ENCODE data around the gene SLC12A7. TPM values are rescaled to one million over a fixed set of nuclear protein-coding genes. Genes with fewer than 3 reads are reported as not detected.

Gene SLC12A7
- total RNA-seq, 2 experiments from 2014 or later: 32.6 to 34.2 TPM

GRCh38 chr5:1056611-1057484 is 55.0 kb downstream of the SLC12A7 start:
- CTCF ChIA-PET: no interaction called here
- Mint-ChIP-seq H3K9me3 (no peaks in the 10 kb centered on the region), H3K4me1 (no peaks in the 10 kb centered on the region), H3K36me3 (ENCODE audit: low read depth) (no peaks in the 10 kb centered on the region), H3K4me3 (no peak overlapping the region), H3K27ac (no peak overlapping the region), H3K27me3 (no peaks in the 10 kb centered on the region)
- POLR2A ChIA-PET: no interaction called here
- DNase-seq: no peak

GRCh38 chr5:1055896-1056610 is 55.8 kb downstream of the SLC12A7 start:
- ChIA-PET CTCF (no interaction called here), POLR2A (no interaction called here)
- no peak for DNase-seq
- H3K9me3 Mint-ChIP-seq: no peaks in the 10 kb centered on the region
- H3K27me3 Mint-ChIP-seq: no peaks in the 10 kb centered on the region
- no peak overlapping the region for H3K27ac Mint-ChIP-seq
- H3K4me1 Mint-ChIP-seq: no peaks in the 10 kb centered on the region
- H3K4me3 Mint-ChIP-seq: no peak overlapping the region
- H3K36me3 Mint-ChIP-seq (ENCODE audit: low read depth): no peaks in the 10 kb centered on the region

- DNase-seq: no peak
- H3K9me3 Mint-ChIP-seq: no peaks in the 10 kb centered on the region
- POLR2A ChIA-PET: no interaction called here
- H3K4me3 Mint-ChIP-seq: no peak overlapping the region
- H3K27ac Mint-ChIP-seq: peak overlapping the region; percentile 29
- no peaks in the 10 kb centered on the region for H3K36me3 Mint-ChIP-seq (ENCODE audit: low read depth)
- CTCF ChIA-PET: no interaction called here
- H3K4me1 Mint-ChIP-seq: no peaks in the 10 kb centered on the region
- H3K27me3 Mint-ChIP-seq: no peaks in the 10 kb centered on the region
Observed at GRCh38 chr5:1054799-1055775, 56.8 kb downstream of the SLC12A7 start.

GRCh38 chr5:1054018-1054798 is 57.7 kb downstream of the SLC12A7 start:
- DNase-seq: no peak
- H3K27me3 Mint-ChIP-seq: no peaks in the 10 kb centered on the region
- POLR2A ChIA-PET: no interaction called here
- H3K9me3 Mint-ChIP-seq: no peaks in the 10 kb centered on the region
- no peak overlapping the region for H3K27ac Mint-ChIP-seq
- no peak overlapping the region for H3K4me3 Mint-ChIP-seq
- no peaks in the 10 kb centered on the region for H3K4me1 Mint-ChIP-seq
- no peaks in the 10 kb centered on the region for H3K36me3 Mint-ChIP-seq (ENCODE audit: low read depth)
- CTCF ChIA-PET: interaction anchor here (0.9 to 1.6 kb wide), 3 partner anchors 85 to 87 kb away, joined by 3 to 4 read pairs (median 3); no protein-coding TSS in a partner anchor

GRCh38 chr5:1053391-1054017 is 58.4 kb downstream of the SLC12A7 start:
- ChIA-PET POLR2A (no interaction called here), CTCF (interaction anchor here (0.9 to 1.6 kb wide), 3 partner anchors 86 to 88 kb away, joined by 3 to 4 read pairs (median 3); no protein-coding TSS in a partner anchor)
- Mint-ChIP-seq H3K4me1 (no peaks in the 10 kb centered on the region), H3K27me3 (no peaks in the 10 kb centered on the region), H3K4me3 (no peak overlapping the region), H3K27ac (no peak overlapping the region), H3K9me3 (peaks cover 1% of the 10 kb centered on the region), H3K36me3 (ENCODE audit: low read depth) (peaks cover under 1% of the 10 kb centered on the region)
- DNase-seq: no peak

GRCh38 chr5:1052641-1053390 is 59.0 kb downstream of the SLC12A7 start:
- CTCF ChIA-PET: interaction anchor here (0.9 to 1.6 kb wide), 3 partner anchors 86 to 89 kb away, joined by 3 to 4 read pairs (median 3); no protein-coding TSS in a partner anchor
- no peak for DNase-seq
- POLR2A ChIA-PET: no interaction called here

GRCh38 chr5:1052076-1052475 is 59.8 kb downstream of the SLC12A7 start:
- CTCF ChIA-PET: interaction anchor here (1.6 kb wide), 1 partner anchor 88 kb away, joined by 4 read pairs; no protein-coding TSS in a partner anchor
- H3K4me3 Mint-ChIP-seq: no peak overlapping the region
- no peaks in the 10 kb centered on the region for H3K4me1 Mint-ChIP-seq
- no peaks in the 10 kb centered on the region for H3K27me3 Mint-ChIP-seq
- POLR2A ChIA-PET: no interaction called here
- DNase-seq: no peak
- H3K27ac Mint-ChIP-seq: no peak overlapping the region
- H3K36me3 Mint-ChIP-seq (ENCODE audit: low read depth): peaks cover 4% of the 10 kb centered on the region
- peaks cover 15% of the 10 kb centered on the region for H3K9me3 Mint-ChIP-seq

More at GRCh38 chr5:1052641-1053390, 59.0 kb downstream of the SLC12A7 start:
- Mint-ChIP-seq H3K27ac (no peak overlapping the region), H3K4me1 (no peaks in the 10 kb centered on the region), H3K27me3 (no peaks in the 10 kb centered on the region), H3K36me3 (ENCODE audit: low read depth) (peaks cover 4% of the 10 kb centered on the region), H3K9me3 (peaks cover 8% of the 10 kb centered on the region), H3K4me3 (no peak overlapping the region)

GRCh38 chr5:1051366-1051720 is 60.5 kb downstream of the SLC12A7 start:
- H3K4me1 Mint-ChIP-seq: no peaks in the 10 kb centered on the region
- ChIA-PET POLR2A (no interaction called here), CTCF (no interaction called here)
- peaks cover 5% of the 10 kb centered on the region for H3K36me3 Mint-ChIP-seq (ENCODE audit: low read depth)
- no peaks in the 10 kb centered on the region for H3K27me3 Mint-ChIP-seq
- peaks cover 23% of the 10 kb centered on the region for H3K9me3 Mint-ChIP-seq
- H3K27ac Mint-ChIP-seq: no peak overlapping the region
- no peak for DNase-seq
- H3K4me3 Mint-ChIP-seq: no peak overlapping the region

GRCh38 chr5:1050423-1051365 is 61.2 kb downstream of the SLC12A7 start:
- Mint-ChIP-seq H3K27me3 (no peaks in the 10 kb centered on the region), H3K36me3 (ENCODE audit: low read depth) (peaks cover 7% of the 10 kb centered on the region), H3K9me3 (peaks cover 29% of the 10 kb centered on the region), H3K27ac (no peak overlapping the region), H3K4me1 (no peaks in the 10 kb centered on the region), H3K4me3 (no peak overlapping the region)
- ChIA-PET CTCF (interaction anchor here (1.1 kb wide), 1 partner anchor 43 kb away, joined by 3 read pairs; no protein-coding TSS in a partner anchor), POLR2A (no interaction called here)
- no peak for DNase-seq

- H3K27me3 Mint-ChIP-seq: no peaks in the 10 kb centered on the region
- ChIA-PET POLR2A (no interaction called here), CTCF (interaction anchor here (1.1 kb wide), 1 partner anchor 41 kb away, joined by 3 read pairs; no protein-coding TSS in a partner anchor)
- peaks cover 15% of the 10 kb centered on the region for H3K36me3 Mint-ChIP-seq (ENCODE audit: low read depth)
- H3K4me3 Mint-ChIP-seq: no peak overlapping the region
- H3K4me1 Mint-ChIP-seq: no peaks in the 10 kb centered on the region
- no peak for DNase-seq
- peaks cover 45% of the 10 kb centered on the region for H3K9me3 Mint-ChIP-seq
- H3K27ac Mint-ChIP-seq: no peak overlapping the region
Observed at GRCh38 chr5:1048861-1049838, 62.7 kb downstream of the SLC12A7 start.
